CD4-positive, alpha-beta T cell treated with Interferon alpha-2 for 1 hour (primary cell): ENCODE data around the gene PDE1A.
"Not testable (repeated sequence)": the region's sequence is repeated elsewhere in the genome, so short reads cannot be mapped to it uniquely, and the experiment has no call there.

Experiments used
- DNase-seq, 2 donors: peaks; one replicate each; pipeline ENCODE4 v3.0.0-alpha.2; 2020 to 2022

PDE1A gene

GRCh38 chr2:182404975-182405561 is 21.8 kb downstream of the PDE1A start:
- DNase-seq, result no peak

DNA sequence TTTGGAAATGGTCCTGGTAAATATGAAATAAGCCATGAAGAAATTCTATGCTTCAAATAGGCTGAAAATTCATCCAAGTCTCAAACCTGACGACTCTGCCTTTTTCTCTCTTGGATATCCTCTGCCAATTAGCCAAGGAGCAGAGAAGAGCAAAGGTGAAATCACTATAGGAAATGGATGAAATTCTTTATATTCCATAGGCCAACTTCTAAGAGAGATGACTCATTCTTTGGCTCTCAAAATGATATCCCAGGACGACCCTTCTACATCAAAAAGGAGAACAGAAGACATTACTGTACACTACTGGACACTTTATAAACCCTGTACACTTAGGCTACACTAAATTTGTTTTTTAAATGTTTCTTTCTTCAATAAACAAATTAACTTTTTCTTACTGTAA is 22.7 kb downstream of the PDE1A start:
- no peak for DNase-seq

DNA sequence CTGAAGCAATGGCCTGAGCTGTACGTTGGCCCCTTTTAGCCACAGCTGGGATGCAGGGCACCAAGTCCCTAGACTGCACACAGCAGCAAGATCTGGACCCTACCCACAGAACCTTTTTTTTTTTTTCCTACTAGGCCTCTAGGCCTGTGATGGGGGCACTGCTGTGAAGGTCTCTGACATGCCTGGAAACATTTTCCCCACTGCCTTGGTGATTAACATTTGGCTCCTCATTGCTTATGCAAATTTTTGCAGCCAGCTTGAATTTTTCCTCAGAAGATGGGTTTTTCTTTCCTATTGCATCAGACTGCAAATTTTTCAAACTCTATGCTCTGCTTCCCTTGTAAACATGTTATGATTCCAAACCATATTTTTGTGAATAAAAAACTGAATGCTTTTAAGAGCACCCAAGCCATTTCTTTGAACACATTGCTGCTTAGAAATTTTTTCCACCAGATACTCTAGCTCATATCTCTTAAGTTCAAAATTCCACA is 33.5 kb downstream of the PDE1A start:
- DNase-seq, result no peak

DNA sequence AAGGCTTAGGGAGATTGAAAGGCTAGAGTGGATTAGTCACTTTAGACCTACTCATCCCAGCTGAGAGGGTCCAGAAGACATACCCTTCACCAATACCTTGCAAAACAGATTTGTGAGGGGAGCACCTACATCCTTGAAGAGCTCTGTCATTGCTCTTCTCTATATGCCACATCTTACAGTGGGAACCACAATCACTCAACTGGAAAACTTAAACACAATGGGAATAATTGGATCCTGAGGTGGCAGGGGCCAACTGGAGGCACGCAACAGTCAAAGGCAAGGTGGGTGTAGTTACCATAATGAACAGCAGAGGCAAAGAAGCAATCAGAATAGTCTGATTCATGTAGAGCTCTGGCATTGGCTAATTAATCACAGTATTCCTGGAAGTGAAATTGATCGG is 35.4 kb downstream of the PDE1A start:
- DNase-seq, result no peak

DNA sequence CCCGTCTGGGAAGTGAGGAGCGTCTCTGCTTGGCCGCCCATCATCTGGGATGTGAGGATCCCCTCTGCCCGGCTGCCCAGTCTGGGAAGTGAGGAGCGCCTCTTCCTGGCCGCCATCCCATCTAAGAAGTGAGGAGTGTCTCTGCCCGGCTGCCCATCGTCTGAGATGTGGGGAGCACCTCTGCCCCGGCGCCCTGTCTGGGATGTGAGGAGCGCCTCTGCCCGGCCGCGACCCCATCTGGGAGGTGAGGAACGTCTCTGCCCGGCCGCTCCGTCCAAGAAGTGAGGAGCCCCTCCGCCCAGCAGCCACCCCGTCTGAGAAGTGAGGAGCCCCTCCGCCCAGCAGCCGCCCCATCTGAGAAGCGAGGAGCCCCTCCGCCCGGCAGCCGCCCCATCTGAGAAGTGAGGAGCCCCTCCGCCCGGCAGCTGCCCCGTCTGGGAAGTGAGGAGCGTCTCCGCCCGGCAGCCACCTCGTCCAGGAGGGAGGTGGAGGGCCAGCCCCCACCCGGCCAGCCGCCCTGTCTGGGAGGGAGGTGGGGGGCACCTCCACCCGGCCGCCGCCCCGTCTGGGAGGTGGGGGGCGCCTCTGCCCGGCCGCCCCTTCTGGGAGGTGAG is 40.5 kb downstream of the PDE1A start:
- DNase-seq, result not testable (repeated sequence)

DNA sequence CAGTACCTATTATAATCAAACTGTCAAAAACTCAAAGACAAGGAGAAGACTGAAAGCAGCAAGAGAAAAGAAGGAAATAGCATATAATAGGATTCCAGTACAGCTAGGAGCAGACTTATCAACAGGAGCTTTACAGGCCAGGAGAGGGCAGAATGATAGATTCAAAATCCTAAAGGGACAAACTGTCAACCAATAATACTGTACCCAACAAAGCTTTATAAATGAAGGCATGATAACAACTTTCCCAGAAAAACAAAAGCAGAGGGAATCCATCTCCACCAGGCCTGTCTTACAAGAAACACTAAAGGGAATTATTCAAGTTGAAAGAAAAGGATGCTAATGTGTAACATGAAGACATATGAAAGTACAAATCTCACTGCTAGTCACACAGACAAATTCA is 42.0 kb downstream of the PDE1A start:
- no peak for DNase-seq

- DNase-seq, result no peak
Observed at GRCh38 chr2:182381225-182381624, 45.6 kb downstream of the PDE1A start.

- no peak for DNase-seq
Observed at GRCh38 chr2:182379241-182379640, 47.6 kb downstream of the PDE1A start.

DNA sequence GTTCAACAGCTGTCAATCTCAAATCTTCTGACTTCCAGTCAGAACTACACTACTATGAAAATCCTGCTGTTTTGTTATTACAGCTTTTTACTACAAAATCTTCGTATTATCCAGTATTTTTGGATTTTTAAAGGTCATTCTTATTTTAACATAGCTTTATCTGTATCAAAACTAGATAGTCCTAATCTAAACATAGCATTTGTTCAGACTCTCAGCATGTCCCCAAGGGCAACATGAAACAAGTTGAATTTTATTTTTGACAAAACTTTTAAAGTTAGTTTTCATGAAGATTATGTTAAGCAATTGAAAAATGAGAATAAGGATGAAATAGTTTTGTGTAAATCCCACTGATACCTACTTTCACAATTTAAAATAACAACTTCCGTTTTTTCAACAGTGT is 48.1 kb downstream of the PDE1A start:
- DNase-seq, result no peak

GRCh38 chr2:182377467-182377866 is 49.4 kb downstream of the PDE1A start:
- DNase-seq, result no peak

GRCh38 chr2:182375862-182376261 is 51.0 kb downstream of the PDE1A start:
- no peak for DNase-seq

- DNase-seq, result no peak
Observed at GRCh38 chr2:182372661-182373060, 54.2 kb downstream of the PDE1A start.

DNA sequence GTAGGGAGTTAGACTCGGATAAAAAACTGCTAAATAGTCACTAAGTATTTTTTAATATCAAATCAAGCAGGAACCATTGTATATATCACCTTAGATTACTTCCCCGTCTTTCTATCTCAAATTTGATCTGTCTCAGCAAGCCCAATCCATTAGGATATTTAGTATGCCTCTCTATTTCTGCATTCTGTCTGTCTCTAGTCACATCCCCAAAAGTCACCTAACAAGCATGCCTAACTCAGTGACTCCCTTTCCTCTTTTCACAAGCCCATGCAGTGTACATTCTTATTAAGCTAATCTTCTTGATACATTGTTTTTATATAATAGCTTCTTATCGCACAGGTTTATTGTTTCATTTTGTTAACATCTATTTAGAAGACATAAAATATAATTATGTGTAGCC is 57.8 kb downstream of the PDE1A start:
- DNase-seq, result no peak

DNA sequence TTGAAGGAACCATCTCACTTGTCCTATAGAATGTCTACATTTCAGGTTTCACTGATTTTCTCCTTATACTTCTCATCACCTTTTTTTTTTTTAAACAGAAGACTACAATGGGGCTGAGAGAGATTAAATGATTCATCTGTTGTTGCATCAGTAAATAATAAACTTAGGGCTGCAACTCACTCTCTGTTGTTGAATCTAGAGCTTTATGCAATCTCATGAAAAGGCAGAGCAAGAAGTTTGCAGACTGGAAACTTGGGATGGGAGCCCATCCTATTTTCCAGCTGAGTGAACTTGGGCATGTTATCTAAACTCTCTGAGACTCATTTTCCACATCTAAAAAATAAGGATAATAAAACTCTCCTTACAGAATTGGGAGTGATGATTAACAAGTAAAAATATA is 58.4 kb downstream of the PDE1A start:
- DNase-seq, result no peak

DNA sequence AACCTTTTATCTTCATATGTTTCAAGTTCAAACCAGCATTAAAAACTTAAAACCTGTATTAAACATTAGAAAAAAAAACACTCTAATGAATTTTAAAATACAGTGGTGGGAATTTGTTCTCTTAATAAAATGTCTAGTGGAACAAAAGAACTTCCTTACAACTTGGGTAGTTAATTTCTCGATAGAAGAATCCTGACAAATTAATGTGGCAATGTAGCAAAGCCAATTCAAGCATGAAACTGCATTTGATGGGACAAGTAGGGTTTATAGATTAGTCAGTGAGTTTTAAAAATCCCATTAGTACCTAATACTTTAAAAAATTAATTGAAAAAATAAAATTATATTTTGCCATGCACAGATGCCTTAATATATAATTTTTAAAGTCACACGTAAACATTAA is 59.4 kb downstream of the PDE1A start:
- DNase-seq, result no peak

DNA sequence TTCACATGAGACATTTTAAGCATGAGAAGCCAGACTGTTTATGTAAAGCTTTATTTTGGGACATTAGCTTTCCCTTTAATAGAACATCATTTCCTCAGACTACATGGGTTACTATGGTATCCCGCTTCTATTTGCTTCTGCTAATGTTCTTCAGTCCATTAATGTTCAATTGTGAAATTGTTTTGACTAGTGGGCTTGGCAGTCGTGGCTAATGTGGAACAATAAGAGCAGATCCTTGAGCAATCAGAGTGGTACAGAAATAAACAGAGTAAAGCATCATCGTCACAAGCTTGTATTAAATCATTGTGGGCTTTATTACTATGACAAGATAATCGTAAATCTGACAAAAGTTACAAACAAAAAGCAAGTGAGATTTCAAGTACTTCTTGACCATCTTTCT is 60.2 kb downstream of the PDE1A start:
- DNase-seq, result no peak

DNA sequence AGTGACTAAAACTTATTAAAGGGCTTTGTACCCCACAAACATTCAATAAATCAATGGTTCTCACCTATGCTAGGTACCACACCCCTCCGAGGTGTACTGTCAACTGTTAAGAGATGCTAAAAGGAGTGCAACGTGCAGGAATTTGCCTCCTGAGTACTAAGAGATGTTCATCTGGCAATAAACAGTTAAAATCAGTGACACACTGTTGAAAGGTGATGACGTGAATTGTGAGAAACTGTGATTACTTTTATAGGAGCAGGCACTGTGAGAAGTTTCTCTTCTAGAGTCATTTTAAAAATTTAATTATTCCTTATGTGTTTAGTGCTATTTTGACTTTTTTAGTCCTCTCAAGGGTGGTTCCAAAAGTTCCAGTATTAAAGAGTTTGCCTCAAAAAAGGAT is 61.0 kb downstream of the PDE1A start:
- DNase-seq, result no peak

- no peak for DNase-seq
Observed at GRCh38 chr2:182361477-182361876, 65.4 kb downstream of the PDE1A start.

GRCh38 chr2:182360663-182361260 is 66.1 kb downstream of the PDE1A start:
- DNase-seq, result no peak

DNA sequence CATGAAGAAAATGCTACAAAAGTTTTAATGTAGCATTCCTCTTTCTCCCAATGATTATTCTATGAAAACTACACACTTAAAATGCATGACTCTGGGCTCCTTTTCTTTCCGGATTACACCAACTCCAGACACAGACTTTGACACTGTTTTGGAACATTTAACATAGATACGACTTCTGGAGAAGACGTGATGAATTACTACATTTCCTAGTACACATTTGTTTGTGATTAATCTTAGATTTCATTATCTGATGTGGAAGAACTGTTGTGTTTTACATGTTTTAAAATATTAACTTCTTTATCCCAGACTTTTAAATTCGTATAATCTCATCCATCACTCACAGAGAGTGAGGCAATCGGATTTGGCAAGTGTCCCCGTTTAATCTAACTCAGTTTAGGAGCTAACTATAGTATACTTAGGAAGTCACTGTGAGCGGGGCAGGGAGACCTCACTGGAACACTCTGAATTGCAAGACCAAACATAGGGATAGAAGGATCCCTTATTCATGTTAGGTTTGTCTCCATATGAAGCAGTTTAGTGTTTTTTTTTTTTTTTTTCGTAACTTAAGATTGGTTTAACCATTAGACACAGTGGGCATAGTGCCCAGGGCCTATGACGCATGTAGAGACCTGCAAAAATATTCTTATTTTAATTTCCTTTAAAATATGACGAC is 66.7 kb downstream of the PDE1A start:
- DNase-seq, result no peak

DNA sequence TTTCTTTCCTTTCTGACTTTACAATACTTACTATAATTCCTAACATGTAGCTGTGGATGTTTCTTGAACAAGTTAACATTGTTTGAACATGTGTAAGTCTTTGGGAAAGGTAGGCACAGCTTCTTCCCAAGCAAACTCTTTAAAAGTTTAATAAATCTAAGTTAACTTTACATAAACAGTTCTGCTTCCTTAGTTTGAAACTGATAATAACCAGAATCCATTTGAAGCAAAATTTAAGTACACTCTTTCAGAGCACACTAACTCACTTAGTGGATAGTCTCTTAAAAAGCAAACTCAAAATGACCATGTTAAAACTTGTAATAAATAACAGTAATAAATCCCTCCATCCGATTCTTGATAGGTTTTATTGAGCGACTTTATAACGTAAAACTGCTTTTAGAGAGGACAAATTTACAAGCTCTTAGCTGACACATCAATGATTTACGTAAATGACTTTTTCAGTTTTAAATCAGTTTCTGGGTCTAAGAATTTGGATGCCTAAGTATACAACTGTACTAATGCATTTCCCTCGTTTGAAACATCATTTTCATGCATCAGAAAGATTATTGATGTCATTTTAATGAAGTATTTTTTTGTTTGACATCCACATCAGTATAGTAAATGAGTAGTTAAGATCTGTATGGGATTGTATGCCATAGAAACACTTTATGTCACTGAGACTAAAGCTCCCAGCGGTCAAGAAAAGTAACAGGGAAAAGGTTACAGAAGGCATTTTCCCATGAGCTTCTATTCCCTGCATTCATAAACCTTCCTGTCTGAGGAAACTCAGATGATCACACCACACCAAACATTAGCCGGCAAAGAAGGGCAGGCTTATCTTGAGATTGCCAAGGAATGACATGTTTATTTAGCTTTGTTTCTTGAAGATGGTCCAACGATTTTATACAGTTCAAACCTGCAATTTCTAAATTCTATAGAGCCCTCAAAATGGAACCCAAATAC is 67.5 kb downstream of the PDE1A start:
- DNase-seq, result no peak

GRCh38 chr2:182358601-182359000 is 68.2 kb downstream of the PDE1A start:
- DNase-seq, result no peak

GRCh38 chr2:182355815-182356214 is 71.0 kb downstream of the PDE1A start:
- no peak for DNase-seq
